GM18508 (cell line): ENCODE results near the gene SPOCK2.

Source experiments
- ATAC-seq: cut with Tn5 transposase; IDR thresholded peaks from one replicate; pipeline ENCODE4 v1.9.1; 2021; ENCODE audit warnings: moderate number of reproducible peaks; ENCODE audit not compliant: insufficient read depth, unreplicated experiment

SPOCK2 gene

GRCh38 chr10:72014785-72015480 is 73.4 kb downstream of the SPOCK2 start:
- ATAC-seq: no peak

GRCh38 chr10:72014197-72014596 is 74.2 kb downstream of the SPOCK2 start:
- no peak for ATAC-seq

GRCh38 chr10:72013202-72013945 is 75.0 kb downstream of the SPOCK2 start:
- ATAC-seq: no peak

GRCh38 chr10:72012796-72013195 is 75.6 kb downstream of the SPOCK2 start:
- ATAC-seq: no peak

GRCh38 chr10:72011976-72012512 is 76.3 kb downstream of the SPOCK2 start:
- no peak for ATAC-seq

- ATAC-seq: no peak
These were observed 76.9 kb downstream of the SPOCK2 start for GRCh38 chr10:72011468-72011867.

- no peak for ATAC-seq
These were observed 77.3 kb downstream of the SPOCK2 start for GRCh38 chr10:72011016-72011415.

GRCh38 chr10:72010234-72010973 is 77.9 kb downstream of the SPOCK2 start:
- no peak for ATAC-seq

- no peak for ATAC-seq
These were observed 78.8 kb downstream of the SPOCK2 start for GRCh38 chr10:72009425-72010081.

GRCh38 chr10:72009051-72009424 is 79.3 kb downstream of the SPOCK2 start:
- ATAC-seq: no peak
